HUES6 (cell line): ENCODE measurements around the gene CTBP2.
"Not testable (repeated sequence)": the region's sequence is repeated elsewhere in the genome, so short reads cannot be mapped to it uniquely, and the experiment has no call there.

Experiments
- H3K27ac ChIP-seq: 2 replicates; pipeline ENCODE4 v1.7.0; 2013; ENCODE audit warnings: low read depth, mild to moderate bottlenecking, low read length, inconsistent platforms
- H3K27me3 ChIP-seq: 2 replicates; pipeline ENCODE4 v1.6.1; 2013; ENCODE audit warnings: low read length; ENCODE audit not compliant: control insufficient read depth, insufficient read depth
- H3K36me3 ChIP-seq: 2 replicates; pipeline ENCODE4 v1.6.1; 2013; ENCODE audit warnings: low read length; ENCODE audit not compliant: control insufficient read depth, insufficient read depth
- H3K4me1 ChIP-seq: 2 replicates; pipeline ENCODE4 v1.6.1; 2013; ENCODE audit warnings: low read length; ENCODE audit not compliant: control insufficient read depth, insufficient read depth
- H3K4me3 ChIP-seq: 2 replicates; pipeline ENCODE4 v1.5.1; 2013; ENCODE audit warnings: low read depth, low read length
- H3K9ac ChIP-seq: one replicate; pipeline ENCODE4 v1.6.1; 2013; ENCODE audit warnings: mild to moderate bottlenecking, low read length
- H3K9me3 ChIP-seq: 2 replicates; pipeline ENCODE4 v1.6.1; 2013; ENCODE audit warnings: low read depth, low read length; ENCODE audit not compliant: control insufficient read depth, insufficient read depth

The CTBP2 gene

DNA sequence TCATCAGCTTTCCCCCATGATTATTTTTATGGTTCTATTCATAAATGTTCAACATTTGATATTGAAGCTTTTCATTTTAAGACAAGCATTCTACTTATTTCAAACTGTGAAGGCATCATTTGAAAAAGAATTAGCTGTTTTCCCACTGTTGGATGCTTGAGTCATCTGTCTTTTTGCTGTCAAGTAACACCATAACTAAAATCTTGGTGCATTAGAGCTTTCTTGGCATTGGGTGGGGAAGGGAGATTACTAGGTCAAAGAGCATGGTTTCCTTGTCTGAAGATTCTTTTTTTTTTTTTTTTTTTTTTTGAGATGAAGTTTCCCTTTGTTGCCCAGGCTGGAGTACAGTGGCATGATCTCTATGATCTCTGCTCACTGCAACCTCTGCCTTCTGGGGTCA is 68.5 kb downstream of the CTBP2 start:
- H3K9me3 ChIP-seq = no peaks in the 10 kb centered on the region
- no peaks in the 10 kb centered on the region for H3K27me3 ChIP-seq
- peaks cover 34% of the 10 kb centered on the region for H3K4me1 ChIP-seq
- no peak overlapping the region for H3K4me3 ChIP-seq
- H3K27ac ChIP-seq = no peak overlapping the region
- no peak overlapping the region for H3K9ac ChIP-seq
- peaks cover 45% of the 10 kb centered on the region for H3K36me3 ChIP-seq

DNA sequence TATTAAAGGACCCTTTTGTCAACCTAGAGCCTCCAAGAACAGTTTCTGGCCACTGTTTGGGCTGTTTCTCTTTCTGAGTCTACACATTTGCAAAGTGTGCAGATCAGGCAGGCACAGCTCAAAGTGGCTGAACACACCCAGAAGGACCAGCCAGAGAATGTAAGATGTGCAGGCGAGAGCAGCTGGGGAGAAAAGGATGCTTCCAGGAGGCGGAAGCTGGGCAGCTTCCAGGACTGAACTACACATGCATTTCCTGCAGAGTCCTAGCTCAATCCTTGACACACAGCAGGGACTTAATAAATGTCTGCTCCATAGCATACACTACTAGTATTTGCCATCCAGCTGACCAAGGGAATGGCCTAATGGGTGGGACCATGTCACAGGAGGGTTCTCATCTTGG is 70.9 kb downstream of the CTBP2 start:
- H3K27me3 ChIP-seq = no peaks in the 10 kb centered on the region
- no peak overlapping the region for H3K9ac ChIP-seq
- no peak overlapping the region for H3K27ac ChIP-seq
- H3K4me3 ChIP-seq = no peak overlapping the region
- no peaks in the 10 kb centered on the region for H3K9me3 ChIP-seq
- peaks cover 34% of the 10 kb centered on the region for H3K4me1 ChIP-seq
- peaks cover 51% of the 10 kb centered on the region for H3K36me3 ChIP-seq

DNA sequence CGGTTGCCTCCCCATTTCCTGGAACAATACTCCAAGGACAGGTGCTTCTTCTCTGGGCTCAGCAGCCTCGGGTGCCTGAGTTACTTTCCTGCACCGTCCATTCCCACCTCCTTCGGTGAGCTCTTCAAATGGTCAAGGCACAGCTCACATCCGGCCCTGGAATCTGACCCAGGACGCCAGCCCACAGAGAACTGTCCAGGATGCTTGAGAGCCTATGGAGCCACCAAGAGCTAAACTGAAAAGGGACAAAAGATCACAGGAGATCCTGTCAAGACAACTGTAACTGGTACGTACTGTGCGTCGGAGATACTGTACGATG is 72.5 kb downstream of the CTBP2 start:
- H3K4me1 ChIP-seq = peaks cover 28% of the 10 kb centered on the region
- peaks cover 59% of the 10 kb centered on the region for H3K36me3 ChIP-seq

DNA sequence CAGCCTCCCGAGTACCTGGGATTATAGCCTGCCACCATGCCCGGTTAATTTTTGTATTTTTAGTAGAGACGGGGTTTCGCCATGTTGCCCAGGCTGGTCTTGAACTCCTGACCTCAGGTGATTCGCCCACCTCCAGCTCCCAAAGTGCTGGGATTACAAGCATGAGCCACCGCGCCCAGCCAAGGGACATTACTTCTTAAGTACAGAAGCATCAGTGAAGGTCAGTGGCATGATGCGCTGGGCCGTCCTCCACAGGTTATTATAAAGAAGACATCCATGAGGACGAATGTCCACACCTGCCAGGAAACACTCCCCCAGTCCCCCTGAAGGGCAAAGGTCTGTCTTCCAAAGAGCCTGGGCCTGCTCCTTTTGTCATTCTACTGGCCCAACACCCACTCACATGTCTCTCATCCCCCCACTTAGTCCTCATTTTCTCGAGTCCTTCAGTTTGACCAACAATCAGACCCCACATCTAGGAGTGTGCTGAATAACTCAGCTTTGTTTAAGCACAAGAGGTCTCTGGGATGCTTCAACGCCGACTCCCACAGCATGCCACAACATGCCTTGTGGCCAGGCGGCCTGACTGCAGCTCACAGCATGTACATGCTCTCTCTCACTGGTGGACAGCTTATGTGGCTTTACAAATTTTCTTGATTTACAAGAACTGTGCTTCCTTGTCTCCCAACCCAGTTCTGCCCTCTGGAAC is 73.0 kb downstream of the CTBP2 start:
- H3K4me3 ChIP-seq = no peak overlapping the region
- H3K4me1 ChIP-seq = peaks cover 24% of the 10 kb centered on the region
- H3K36me3 ChIP-seq = peaks cover 60% of the 10 kb centered on the region
- no peaks in the 10 kb centered on the region for H3K27me3 ChIP-seq
- no peak overlapping the region for H3K9ac ChIP-seq
- no peaks in the 10 kb centered on the region for H3K9me3 ChIP-seq
- H3K27ac ChIP-seq = no peak overlapping the region

More for the DNA sequence above, 72.5 kb downstream of the CTBP2 start:
- no peak overlapping the region for H3K4me3 ChIP-seq
- H3K9me3 ChIP-seq = no peaks in the 10 kb centered on the region
- no peaks in the 10 kb centered on the region for H3K27me3 ChIP-seq
- no peak overlapping the region for H3K9ac ChIP-seq
- H3K27ac ChIP-seq = no peak overlapping the region

DNA sequence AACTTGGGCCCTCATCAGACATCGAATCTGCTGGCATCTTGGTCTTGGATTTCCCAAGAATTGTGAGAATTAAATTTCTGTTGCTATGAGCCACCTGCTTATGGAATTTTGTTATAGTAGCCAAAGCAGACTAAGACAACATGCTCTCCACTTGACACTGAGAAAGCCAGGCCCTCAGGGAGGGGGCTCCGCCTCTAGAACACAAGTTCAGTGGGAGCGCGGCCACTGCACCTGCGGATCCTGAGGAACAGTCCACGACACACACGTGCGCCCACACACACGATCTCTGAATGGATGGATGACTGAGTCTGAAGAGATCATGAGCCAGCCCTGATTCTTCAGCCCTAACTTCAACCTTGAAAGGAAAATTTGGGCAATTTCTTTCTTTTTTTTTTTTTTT is 73.7 kb downstream of the CTBP2 start:
- Histone ChIP-seq H3K4me3 (no peak overlapping the region), H3K36me3 (peaks cover 67% of the 10 kb centered on the region), H3K9ac (no peak overlapping the region), H3K27me3 (no peaks in the 10 kb centered on the region), H3K4me1 (peaks cover 24% of the 10 kb centered on the region), H3K9me3 (no peaks in the 10 kb centered on the region), H3K27ac (no peak overlapping the region)

DNA sequence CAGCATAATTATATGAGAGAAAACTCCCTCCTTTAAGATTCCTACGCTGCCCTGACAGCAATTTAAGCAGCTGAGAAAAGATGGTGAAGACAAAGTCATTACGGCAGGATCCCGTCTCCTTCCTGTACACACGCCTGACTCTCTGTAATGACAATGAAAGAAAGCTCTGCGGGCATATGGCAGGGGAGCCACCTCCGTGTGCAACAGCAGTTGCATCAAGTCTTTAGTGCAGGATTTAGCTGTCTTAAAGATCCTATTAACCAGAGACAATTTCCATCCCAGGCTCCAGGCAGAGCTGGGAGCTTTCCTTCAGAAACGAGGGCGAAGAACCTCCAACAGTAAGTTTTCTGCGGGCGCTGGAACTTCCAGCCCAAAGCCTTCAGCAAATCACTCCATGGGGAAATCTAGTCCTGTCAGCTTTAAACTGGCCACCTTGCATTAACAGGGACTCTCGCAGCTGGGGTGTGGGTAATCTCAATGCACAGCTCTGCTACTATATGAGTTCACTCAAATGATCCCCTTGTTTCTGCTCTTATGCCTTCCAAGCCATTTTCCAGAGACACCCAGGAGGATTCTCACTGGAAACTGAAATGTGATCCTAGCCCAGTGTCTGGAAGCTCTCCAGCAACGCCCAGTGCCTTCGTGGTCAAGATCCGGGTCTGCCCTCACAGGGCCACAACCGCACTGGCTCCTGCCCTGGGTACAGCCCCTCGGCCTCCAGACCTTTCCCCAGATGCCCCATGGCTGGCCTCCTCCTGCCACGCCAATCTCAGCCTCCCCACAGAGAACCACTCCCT is 74.9 kb downstream of the CTBP2 start:
- Histone ChIP-seq H3K4me1 (peaks cover 24% of the 10 kb centered on the region), H3K27me3 (no peaks in the 10 kb centered on the region), H3K9ac (no peak overlapping the region), H3K4me3 (no peak overlapping the region), H3K27ac (no peak overlapping the region), H3K9me3 (no peaks in the 10 kb centered on the region), H3K36me3 (peaks cover 70% of the 10 kb centered on the region)

DNA sequence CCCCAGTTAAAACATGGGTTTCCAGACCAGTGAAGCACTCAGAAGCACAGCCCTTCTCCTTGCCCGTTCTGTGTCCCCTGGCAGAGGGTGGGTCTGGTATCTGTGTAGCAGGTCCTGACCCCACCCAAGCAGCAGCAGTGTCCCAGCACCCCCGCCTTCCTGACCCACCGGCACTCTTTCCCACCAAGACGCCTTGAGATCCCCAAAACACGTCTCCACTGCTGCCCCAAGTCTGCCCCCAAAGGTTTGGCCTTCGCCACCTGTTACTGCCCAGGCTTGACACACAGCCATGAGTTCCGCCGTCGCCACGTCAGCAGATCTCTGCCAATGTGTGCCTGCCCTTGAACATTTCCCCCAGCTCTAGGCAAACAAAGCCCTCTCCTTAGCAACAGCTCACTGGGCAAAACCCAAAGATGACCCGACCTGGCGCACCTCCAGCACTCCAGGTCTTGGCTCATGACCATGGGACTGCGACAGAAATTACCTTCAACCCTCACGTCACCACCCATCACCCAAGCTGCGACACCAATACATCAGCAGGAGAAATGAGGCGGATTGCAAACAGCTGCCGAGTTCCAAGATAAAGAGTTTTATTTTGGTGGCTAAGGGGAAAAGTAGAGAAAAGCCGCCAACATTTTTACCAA is 75.6 kb downstream of the CTBP2 start:
- Histone ChIP-seq H3K36me3 (peaks cover 74% of the 10 kb centered on the region), H3K9ac (no peak overlapping the region), H3K27ac (no peak overlapping the region), H3K27me3 (no peaks in the 10 kb centered on the region), H3K9me3 (no peaks in the 10 kb centered on the region), H3K4me3 (no peak overlapping the region), H3K4me1 (peaks cover 24% of the 10 kb centered on the region)

DNA sequence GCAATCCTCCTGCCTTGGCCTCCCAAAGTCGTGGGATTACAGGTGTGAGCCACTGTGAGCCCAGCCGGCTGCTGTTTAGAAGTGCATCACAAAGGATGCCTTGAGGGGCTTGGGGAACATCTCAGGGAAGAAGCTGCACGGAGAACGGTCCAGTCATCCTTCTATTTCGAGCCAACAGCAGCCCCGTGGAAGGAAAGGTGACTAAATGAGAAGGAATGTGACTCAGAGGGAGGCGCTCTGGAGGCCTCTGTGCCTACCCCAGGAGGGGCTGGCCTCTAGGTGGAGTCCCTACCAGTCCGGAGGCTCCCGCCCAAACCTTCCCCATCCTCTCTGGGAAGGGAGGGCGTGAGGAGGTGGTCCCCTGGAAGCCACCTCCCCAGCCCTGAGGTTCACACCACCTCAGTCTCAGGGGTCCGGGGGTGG is 76.2 kb downstream of the CTBP2 start:
- Histone ChIP-seq H3K4me1 (peaks cover 24% of the 10 kb centered on the region), H3K27me3 (no peaks in the 10 kb centered on the region), H3K4me3 (no peak overlapping the region), H3K9ac (no peak overlapping the region), H3K27ac (no peak overlapping the region), H3K36me3 (peaks cover 71% of the 10 kb centered on the region), H3K9me3 (no peaks in the 10 kb centered on the region)

DNA sequence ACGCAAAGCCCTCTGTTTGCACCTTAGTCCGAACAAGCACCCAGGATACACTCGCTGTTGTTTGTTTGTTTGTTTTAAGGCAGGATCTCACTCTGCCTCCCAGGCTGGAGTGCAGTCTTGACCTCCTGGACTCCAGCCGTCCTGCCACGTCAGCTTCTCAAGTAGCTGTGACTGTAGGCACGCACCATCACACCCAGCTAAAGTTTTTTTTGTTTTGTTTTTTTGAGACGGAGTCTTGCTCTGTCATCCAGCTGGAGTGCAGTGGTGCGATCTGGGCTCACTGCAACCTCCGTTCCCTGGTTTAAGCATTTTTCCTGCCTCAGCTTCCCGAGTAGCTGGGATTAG is 76.8 kb downstream of the CTBP2 start:
- Histone ChIP-seq H3K9ac (no peak overlapping the region), H3K27ac (0 out of 2 replicates have a peak overlapping the region, but pooled peaks have one; percentile 1), H3K36me3 (peaks cover 66% of the 10 kb centered on the region), H3K4me3 (no peak overlapping the region), H3K27me3 (no peaks in the 10 kb centered on the region), H3K9me3 (no peaks in the 10 kb centered on the region), H3K4me1 (peaks cover 24% of the 10 kb centered on the region)

DNA sequence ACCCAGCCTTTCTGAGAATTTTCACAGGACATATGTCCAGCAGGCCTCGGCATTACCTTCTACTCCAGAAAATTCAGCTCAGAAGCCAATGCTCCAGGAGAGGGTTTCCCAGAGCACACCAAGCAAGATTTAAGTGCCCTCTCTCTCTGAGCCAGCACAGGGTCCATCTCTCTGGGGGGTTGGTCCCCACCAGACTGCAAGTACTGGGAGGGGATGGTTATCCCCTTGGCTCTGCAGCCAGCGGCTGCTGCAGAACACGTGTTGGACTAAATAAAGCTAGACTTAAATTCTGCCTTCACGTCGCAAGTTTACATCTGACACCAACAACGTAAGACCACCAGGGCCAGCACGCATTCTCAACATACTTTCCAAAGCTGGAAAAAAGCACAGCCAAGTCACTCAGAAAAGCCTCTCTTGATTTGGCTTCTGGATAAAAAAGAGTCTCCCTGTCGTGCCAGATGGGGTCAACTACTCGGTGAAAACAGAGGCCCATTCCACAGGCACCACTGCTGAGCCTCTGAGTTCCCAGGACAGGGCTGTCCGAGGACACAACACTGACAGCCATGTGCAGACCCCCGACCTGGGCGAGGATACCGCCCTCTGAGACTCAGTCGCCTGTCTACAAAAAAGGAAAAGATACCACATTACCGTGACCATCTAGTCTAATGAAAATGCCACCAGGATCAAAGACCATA is 77.3 kb downstream of the CTBP2 start:
- Histone ChIP-seq H3K27me3 (no peaks in the 10 kb centered on the region), H3K36me3 (peaks cover 60% of the 10 kb centered on the region), H3K4me3 (no peak overlapping the region), H3K9me3 (no peaks in the 10 kb centered on the region), H3K4me1 (peaks cover 24% of the 10 kb centered on the region), H3K27ac (0 out of 2 replicates have a peak overlapping the region, but pooled peaks have one; percentile 1), H3K9ac (no peak overlapping the region)

DNA sequence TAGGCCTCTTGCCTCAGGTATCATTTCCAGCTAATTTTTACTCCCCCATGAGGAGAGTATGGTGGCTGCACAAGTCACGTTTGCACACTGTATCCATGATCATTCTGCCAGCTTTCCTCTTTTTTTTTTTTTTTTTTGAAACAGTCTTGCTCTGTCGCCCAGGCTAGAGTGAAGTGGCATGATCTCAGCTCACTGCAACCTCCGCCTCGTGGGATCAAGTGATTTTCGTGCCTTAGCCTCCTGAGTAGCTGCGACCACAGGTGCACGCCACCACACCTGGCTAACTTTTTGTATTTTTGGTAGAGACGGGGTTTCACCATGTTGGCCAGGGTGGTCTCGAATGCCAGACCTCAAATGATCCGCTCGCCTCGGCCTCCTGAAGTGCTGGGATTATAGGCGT is 77.9 kb downstream of the CTBP2 start:
- H3K9ac ChIP-seq, H3K27me3 ChIP-seq, H3K9me3 ChIP-seq, H3K4me3 ChIP-seq, H3K27ac ChIP-seq: not testable (repeated sequence)
- H3K36me3 ChIP-seq = peaks cover 55% of the 10 kb centered on the region
- peaks cover 24% of the 10 kb centered on the region for H3K4me1 ChIP-seq
